Panc1 (cell line): ENCODE measurements around the gene PSKH1.

ENCODE experiments used
- CTCF ChIP-seq: fragments of 450-650 bp; IDR thresholded peaks from 2 replicates; pipeline ENCODE4 v1.5.1; 2017; ENCODE audit warnings: mild to moderate bottlenecking
- POLR2AphosphoS5 ChIP-seq: IDR thresholded peaks from 2 replicates; pipeline ENCODE4 v1.6.1; 2012; ENCODE audit warnings: mild to moderate bottlenecking, low read depth, low read length, moderate library complexity

GRCh38 chr16:67860589-67861398 lies 32.3 kb upstream of the PSKH1 start:
- TF ChIP-seq CTCF (no peak), POLR2AphosphoS5 (no peak)
